Effector memory CD4-positive, alpha-beta T cell (primary cell): ENCODE data around the gene MGRN1.

Experiments used
- DNase-seq, 3 donors: peaks; one replicate each; pipeline ENCODE4 v3.0.0-alpha.2; 2020
- H3K27ac ChIP-seq: 2 replicates; pipeline ENCODE4 v1.7.0; 2013; ENCODE audit warnings: mild to moderate bottlenecking, low read length, moderate library complexity; ENCODE audit not compliant: insufficient read depth, poor library complexity, severe bottlenecking
- H3K27me3 ChIP-seq: replicated peaks from 2 replicates; pipeline ENCODE4 v1.7.0; 2013; ENCODE audit warnings: mild to moderate bottlenecking, low read length; ENCODE audit not compliant: insufficient read depth, control insufficient read depth, poor library complexity, severe bottlenecking
- H3K36me3 ChIP-seq: 2 replicates; pipeline ENCODE4 v1.7.0; 2013; ENCODE audit warnings: mild to moderate bottlenecking, low read length, moderate library complexity; ENCODE audit not compliant: control insufficient read depth, insufficient read depth
- H3K4me1 ChIP-seq: 2 replicates; pipeline ENCODE4 v1.7.0; 2013; ENCODE audit warnings: low read length, mild to moderate bottlenecking; ENCODE audit not compliant: control insufficient read depth, insufficient read depth, poor library complexity, severe bottlenecking
- H3K4me3 ChIP-seq: 2 replicates; pipeline ENCODE4 v1.7.0; 2013; ENCODE audit warnings: low read length, low read depth, mild to moderate bottlenecking; ENCODE audit not compliant: insufficient read depth, poor library complexity, severe bottlenecking
- H3K9me3 ChIP-seq: 2 replicates; pipeline ENCODE4 v1.7.0; 2013; ENCODE audit warnings: mild to moderate bottlenecking, low read length, moderate library complexity; ENCODE audit not compliant: control insufficient read depth

Gene MGRN1

DNA sequence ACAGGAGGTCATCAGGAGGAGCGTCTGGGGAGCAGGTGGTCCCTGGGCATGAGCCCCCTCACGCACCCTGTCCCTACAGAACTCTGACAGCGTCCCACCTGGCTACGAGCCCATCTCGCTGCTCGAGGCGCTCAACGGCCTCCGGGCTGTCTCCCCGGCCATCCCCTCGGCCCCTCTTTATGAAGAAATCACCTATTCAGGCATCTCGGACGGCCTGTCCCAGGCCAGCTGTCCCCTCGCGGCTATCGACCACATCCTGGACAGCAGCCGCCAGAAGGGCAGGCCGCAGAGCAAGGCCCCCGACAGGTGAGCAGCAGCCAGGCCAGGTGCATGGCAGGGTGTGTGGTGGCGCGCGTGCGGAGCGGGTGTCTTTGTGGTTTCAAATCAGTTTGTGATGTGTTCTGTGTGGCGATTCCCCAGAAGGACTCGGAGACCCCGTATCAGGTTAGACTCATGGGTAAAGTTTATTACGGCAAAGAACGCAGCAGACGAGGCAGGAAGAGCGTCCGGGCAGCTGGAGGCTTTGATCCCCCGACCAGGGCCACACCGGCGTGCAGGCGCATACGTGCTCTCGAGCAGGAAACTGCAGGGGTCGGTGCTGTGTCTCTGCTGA lies 57.0 kb downstream of the MGRN1 start:
- Histone ChIP-seq H3K27ac (no peak overlapping the region), H3K27me3 (no peaks in the 10 kb centered on the region), H3K36me3 (peaks cover 49% of the 10 kb centered on the region), H3K4me3 (no peak overlapping the region), H3K9me3 (no peaks in the 10 kb centered on the region), H3K4me1 (peaks cover 7% of the 10 kb centered on the region)
- DNase-seq, result no peak

DNA sequence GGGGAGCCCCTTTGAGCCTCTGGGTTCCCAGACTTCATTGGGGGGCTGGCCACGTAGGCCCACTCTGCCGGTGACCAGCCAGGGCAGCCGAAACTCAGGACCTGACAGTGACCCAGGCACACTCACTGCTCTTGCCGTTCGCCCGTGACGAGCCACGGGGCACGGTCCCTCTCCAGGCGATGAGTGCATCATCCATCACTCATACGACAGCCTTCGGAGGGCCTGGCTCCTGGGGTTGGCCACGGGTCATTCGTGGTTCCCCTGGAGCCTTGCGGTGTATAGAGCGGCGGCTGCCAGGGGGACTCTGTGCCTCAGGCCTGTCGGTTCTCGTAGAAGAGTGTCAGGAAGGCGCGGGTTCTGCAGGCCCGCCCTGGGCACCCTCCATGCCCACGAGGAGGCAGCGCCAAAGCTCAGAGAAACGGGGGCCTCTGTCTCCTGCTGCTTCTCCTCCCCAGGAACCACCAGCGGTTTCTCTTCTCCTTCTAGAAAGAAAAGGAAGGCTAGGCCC lies 57.5 kb downstream of the MGRN1 start:
- H3K36me3 ChIP-seq, result peaks cover 54% of the 10 kb centered on the region
- no peaks in the 10 kb centered on the region for H3K9me3 ChIP-seq
- H3K27ac ChIP-seq, result no peak overlapping the region
- H3K4me1 ChIP-seq, result peaks cover 1% of the 10 kb centered on the region
- H3K27me3 ChIP-seq, result no peaks in the 10 kb centered on the region
- no peak overlapping the region for H3K4me3 ChIP-seq
- no peak for DNase-seq

DNA sequence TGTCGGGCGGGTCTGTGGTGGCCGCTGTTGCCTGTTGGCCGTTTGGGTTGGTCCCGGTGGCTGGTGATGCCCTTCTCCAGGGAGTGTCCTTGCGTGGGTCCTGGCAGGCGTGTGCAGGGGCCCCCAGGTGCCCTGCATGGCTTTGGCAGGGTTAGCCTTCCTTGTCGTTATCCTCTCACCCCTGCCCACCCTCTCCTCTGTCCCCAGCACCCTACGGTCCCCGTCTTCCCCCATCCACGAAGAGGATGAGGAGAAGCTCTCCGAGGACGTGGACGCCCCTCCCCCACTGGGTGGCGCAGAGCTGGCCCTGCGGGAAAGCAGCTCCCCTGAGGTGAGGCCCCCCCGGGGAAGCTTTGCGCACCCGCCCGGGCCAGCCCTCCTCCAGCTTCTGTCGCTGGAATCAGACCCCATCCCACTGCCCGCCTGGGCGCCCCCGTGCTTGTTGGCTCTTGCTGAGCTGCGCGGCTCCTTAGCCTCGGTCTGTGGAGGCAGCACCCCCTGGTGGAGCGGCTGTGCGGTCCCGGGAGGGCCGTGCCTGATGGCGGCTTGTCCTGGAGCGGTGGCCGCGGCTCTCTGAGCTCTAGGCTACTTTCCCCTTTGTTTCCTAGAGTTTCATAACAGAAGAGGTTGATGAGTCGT lies 58.1 kb downstream of the MGRN1 start:
- Histone ChIP-seq H3K36me3 (peaks cover 59% of the 10 kb centered on the region), H3K4me1 (no peaks in the 10 kb centered on the region), H3K4me3 (no peak overlapping the region), H3K9me3 (no peaks in the 10 kb centered on the region), H3K27me3 (no peaks in the 10 kb centered on the region), H3K27ac (no peak overlapping the region)
- DNase-seq, result no peak

DNA sequence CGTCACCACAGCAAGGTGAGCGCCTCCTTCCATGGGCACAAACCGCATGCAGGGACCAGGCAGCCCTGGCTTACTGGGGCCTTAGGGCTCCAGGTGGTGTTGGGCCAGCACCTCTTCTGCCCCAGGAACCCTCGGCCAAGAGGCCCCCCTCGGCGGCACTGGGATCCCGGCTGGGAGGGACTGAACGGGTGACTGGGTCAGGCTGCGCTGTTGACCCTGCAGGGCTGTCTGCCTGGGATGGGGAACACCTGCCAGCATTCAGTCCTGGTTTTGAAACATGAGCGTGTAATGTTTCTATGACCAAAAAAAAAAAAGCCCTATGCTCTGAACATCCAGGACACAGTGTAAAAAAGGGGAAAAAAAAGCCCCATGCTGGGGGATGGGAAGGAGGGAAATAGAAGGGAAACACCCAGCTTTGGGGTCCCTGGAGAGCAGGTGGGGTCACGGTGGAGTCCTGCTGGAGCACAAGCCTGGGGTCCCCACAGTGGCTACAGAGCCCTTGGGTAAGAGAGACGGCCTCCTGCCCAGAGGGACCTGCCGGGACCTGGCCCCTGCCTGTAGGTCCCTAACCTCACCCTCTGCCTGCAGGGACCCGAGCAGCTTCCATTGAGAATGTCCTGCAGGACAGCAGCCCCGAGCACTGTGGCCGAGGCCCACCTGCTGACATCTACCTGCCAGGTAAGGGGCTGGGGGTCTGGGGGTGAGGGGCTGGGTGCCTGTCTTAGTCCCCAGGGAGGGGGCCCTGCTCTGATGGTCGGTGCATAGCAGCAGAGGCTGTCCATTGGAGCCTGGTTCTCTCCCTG lies 58.8 kb downstream of the MGRN1 start:
- no peak overlapping the region for H3K4me3 ChIP-seq
- DNase-seq, result no peak
- no peaks in the 10 kb centered on the region for H3K27me3 ChIP-seq
- H3K36me3 ChIP-seq, result peaks cover 54% of the 10 kb centered on the region
- H3K27ac ChIP-seq, result no peak overlapping the region
- no peaks in the 10 kb centered on the region for H3K4me1 ChIP-seq
- no peaks in the 10 kb centered on the region for H3K9me3 ChIP-seq

DNA sequence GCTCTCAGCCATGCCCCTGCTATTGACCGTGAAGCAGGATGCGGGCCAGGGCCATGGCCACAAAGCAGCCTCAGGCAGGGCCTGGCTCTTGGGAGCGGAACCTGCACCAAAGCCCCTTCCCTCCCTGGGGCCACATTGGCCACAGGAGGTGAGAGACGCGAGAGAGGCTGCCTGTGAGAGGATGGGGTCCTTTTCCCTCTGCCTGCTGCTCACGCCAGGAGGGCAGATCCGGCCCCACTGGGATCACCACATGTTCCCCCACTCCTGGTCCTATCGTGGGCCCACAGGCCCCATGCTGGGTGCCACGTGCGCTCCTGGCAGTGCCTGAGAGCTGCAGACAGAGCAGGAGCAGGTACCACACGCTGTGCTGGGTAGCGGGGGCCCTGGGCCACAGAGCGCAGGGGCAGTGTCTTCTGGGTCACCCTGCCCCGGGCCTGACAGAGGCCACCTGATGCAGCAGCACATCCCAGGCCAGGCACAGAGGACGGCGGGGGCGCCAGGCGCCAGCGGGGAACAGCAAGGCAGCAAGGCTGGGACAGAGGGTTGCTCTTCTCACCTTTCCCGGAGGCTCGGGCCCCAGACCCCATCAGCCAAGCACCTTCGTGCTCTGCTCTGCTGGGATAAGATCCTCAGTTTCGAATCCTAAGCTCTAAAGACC lies 59.6 kb downstream of the MGRN1 start:
- no peaks in the 10 kb centered on the region for H3K27me3 ChIP-seq
- no peaks in the 10 kb centered on the region for H3K4me1 ChIP-seq
- no peak overlapping the region for H3K27ac ChIP-seq
- DNase-seq, result no peak
- H3K36me3 ChIP-seq, result peaks cover 54% of the 10 kb centered on the region
- H3K4me3 ChIP-seq, result no peak overlapping the region
- no peaks in the 10 kb centered on the region for H3K9me3 ChIP-seq

DNA sequence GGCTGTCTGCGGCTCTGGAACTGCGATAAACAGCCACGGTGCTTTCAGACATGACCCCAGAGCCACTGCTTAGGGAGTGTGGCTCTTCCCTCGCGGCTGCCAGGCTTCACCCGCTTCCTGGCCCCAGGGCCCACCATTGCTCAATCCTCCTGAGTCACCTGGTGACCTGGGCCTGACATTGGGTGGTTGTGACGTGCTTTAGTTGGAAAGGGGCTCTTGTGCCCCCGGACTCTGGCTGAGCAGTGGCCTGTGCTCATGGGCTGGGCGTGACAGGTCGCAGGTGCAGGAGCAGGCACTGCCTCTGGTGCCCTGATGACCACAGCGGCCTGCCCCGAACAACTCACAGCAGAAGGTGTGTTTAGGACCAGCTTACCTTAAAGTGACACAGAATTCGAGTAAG lies 60.1 kb downstream of the MGRN1 start:
- no peak overlapping the region for H3K4me3 ChIP-seq
- H3K9me3 ChIP-seq, result no peaks in the 10 kb centered on the region
- no peak for DNase-seq
- no peaks in the 10 kb centered on the region for H3K27me3 ChIP-seq
- H3K36me3 ChIP-seq, result peaks cover 51% of the 10 kb centered on the region
- no peaks in the 10 kb centered on the region for H3K4me1 ChIP-seq
- H3K27ac ChIP-seq, result no peak overlapping the region

DNA sequence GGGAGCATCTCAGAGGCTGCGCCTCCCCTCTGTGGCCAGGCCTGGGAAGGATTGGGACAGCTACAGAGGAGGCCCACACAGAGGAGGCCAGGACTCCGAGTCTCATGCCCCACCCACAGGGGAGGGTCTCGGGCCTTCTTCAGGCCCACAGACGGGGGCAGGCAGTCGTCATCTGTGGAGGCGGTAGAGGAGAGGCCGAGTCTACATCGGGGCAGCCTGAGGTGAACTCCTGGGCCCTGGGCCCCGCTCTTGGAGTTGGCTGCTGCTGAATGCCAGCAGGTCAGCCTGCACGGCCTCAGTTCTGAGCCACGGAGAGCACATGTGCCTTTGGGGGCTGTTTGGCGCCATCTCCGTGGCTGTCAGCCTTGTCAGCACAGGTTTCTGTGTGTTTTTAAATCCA lies 60.7 kb downstream of the MGRN1 start:
- no peak for DNase-seq
- H3K4me1 ChIP-seq, result no peaks in the 10 kb centered on the region
- H3K27ac ChIP-seq, result no peak overlapping the region
- no peak overlapping the region for H3K4me3 ChIP-seq
- H3K36me3 ChIP-seq, result peaks cover 53% of the 10 kb centered on the region
- H3K9me3 ChIP-seq, result no peaks in the 10 kb centered on the region
- no peaks in the 10 kb centered on the region for H3K27me3 ChIP-seq

DNA sequence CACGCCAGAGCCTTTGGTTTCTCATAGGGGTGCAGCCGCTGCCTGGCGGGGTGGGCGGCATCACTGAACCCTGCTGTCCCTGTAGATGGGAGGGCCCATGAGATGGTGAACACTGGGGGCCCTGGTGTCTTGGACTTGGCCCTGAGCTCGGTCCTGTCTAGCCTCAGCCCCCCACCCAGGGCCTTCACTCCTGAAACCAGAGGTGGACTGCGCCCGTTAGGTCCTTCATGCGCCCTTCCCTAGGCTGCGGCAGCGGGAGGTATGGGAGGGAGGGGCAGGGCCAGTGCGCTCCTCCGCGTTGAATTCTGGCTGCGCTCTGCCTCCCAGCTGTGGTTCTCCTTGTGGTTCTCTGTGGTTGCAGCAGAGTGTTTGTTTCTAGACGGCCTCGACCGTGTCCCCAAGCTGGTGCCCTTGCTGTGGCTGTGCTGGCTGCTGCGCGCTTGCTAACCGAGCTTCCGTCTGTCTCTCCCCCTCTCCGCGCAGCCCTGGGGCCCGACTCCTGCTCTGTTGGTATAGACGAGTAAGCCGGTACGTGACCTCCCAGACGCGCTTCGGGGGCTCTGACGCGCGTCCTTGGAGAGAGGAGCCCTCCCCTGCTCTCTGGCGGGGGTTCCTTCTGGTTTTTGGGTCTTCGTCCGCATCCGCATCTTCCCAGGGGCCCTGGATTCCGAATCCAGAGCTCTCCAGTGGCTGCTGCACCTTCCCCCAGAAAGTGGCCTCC lies 61.3 kb downstream of the MGRN1 start:
- no peak overlapping the region for H3K4me3 ChIP-seq
- no peaks in the 10 kb centered on the region for H3K27me3 ChIP-seq
- peaks cover 53% of the 10 kb centered on the region for H3K36me3 ChIP-seq
- no peaks in the 10 kb centered on the region for H3K9me3 ChIP-seq
- no peak overlapping the region for H3K27ac ChIP-seq
- no peaks in the 10 kb centered on the region for H3K4me1 ChIP-seq
- no peak for DNase-seq

DNA sequence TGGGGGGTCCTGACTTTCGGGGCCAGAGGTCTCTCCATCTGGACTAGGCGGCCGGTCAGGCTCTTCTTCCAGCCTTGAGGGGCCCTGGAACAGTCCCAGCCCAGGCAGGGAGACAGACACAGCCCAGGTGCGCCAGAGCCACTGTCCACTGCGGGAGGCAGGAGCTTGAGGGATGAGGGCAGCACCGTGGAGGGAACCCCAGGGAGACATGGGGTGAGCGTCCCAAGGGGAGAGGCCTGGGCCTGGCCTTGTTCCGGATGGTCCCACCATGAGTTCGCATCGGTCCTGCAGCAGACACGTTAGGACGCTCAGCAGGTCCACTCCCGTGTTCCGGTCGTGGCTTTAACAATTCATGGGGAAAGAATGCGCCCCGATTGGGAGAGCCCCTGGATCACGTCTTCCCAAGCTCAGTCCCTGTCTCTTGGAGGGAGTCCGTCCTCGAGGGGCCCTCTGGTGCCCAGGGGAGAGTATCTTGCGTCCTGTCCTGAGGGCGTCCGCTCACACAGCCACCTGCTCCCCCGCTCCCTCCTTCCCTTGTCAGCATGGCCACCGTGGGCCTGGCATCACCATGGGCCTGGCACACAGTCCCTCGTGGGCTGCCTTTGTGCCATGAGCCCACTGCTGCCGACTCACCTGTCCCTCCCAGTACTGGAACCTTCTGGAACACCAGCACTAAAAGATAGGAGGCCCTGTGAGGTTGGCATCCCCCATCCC lies 62.0 kb downstream of the MGRN1 start:
- H3K36me3 ChIP-seq, result peaks cover 53% of the 10 kb centered on the region
- H3K4me3 ChIP-seq, result no peak overlapping the region
- no peak overlapping the region for H3K27ac ChIP-seq
- no peaks in the 10 kb centered on the region for H3K27me3 ChIP-seq
- DNase-seq, result no peak
- no peaks in the 10 kb centered on the region for H3K9me3 ChIP-seq
- H3K4me1 ChIP-seq, result no peaks in the 10 kb centered on the region
